HTERT RPE-1 (cell line): Measurements from ENCODE around the gene CENPX.

Source experiments
- in situ Hi-C: fragments of 300-500 bp; cut with MboI; formaldehyde crosslinking; loops from 4 replicates; pipeline ENCODE4 v1.14.3; 2020; ENCODE audit warnings: low sequenced_read_pairs

CENPX gene

GRCh38 chr17:82022310-82022980 is at the start of gene CENPX:
Gene CENPX, minus strand, starts transcription at chr17:82022878. Its CDS starts 17 bp downstream, at chr17:82022861.
- in situ Hi-C loops: no loop called here

- in situ Hi-C loops: no loop called here
Observed at GRCh38 chr17:82070611-82071010, 47.9 kb upstream of the CENPX start.

GRCh38 chr17:82065638-82066303 is 43.1 kb upstream of the CENPX start, which contains the start of gene DUS1L:
Gene DUS1L, minus strand, starts transcription at chr17:82065804. Its CDS starts 745 bp downstream, at chr17:82065059.
- in situ Hi-C loops: no loop called here

DNA sequence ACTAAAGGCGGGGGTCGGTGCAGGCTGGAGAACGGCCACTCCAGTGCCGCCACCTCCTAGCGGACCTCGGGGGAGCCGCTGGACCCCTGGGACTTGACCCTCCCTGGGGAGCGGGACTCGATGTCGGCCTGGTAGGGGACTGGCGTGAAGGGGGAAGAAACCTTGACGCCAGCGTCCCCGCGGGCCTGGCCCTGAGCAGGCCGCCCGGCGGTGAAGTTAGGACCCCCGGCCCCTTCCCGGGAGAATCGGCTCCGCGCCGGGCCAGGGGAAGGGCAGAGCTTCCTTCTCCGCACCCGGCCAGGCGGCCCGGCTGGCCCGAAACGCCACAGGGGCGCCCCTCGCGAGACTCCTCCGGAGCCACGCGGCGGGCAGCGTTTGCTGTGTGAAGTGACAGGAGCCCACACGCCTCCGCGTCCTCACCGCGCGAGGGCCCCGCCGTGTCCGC is 42.5 kb upstream of the CENPX start:
- in situ Hi-C loops: no loop called here

DNA sequence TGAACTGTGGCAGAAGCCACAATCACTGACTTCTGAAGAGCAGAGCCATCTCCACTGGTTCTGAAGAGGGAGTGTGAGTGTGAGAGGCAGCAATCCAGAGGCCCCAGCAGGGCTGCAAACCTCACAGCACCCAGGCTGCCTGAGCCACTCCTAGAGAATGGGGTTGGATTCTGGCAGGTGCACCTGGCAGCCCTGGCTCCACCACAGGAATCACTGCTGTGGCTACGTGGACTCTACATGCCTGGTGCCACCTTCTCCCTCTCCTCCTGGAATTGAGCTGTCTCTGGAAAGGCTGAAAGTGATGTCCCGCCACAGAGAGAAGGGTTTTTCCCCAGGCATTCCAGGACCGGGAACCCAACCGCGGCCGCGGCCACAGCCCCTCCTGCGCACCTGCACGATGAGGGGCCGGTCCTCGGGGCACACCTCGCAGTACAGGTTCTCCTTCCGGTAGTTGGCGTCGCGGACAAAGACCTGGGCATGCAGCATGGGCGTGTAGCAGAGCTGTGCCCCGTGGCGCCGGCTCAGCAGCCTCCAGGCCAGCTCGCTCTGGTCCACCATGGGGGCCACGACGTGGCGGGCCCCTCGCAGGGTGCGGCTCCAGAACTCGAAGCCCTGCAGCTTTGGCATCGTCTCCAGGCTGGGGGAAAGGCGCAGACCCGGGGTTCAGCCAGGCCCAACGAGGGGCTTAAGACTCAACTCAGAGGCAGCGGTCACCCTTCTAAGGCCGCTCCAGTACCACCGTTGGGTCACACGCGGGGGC is 41.9 kb upstream of the CENPX start:
- in situ Hi-C loops: no loop called here

GRCh38 chr17:82063424-82064415 is 41.0 kb upstream of the CENPX start:
- in situ Hi-C loops: no loop called here

DNA sequence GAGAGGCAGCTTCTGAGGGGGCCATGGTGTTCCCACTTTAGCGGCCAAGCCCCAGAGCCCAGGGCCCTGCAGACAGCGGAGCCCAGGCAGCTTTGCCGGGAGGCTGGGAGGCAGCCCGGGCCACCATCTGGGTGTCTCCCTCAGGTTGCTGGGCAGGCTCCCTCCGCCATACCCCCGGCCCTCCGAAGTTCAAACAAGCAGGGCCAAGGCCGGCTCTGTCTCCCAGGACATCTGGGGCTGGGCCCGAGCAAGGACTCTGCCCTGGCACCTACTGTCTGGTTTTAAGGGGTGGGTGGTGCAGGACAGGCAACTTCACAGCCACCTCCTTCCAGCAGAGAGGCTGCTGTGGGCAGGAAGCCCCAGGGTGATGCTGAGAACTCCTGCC is 40.3 kb upstream of the CENPX start:
- in situ Hi-C loops: no loop called here

GRCh38 chr17:82062076-82062983 is 39.7 kb upstream of the CENPX start:
- in situ Hi-C loops: no loop called here

GRCh38 chr17:82061047-82061925 is 38.6 kb upstream of the CENPX start:
- in situ Hi-C loops: no loop called here

GRCh38 chr17:82060614-82061013 is 37.9 kb upstream of the CENPX start:
- in situ Hi-C loops: no loop called here

GRCh38 chr17:82060001-82060380 is 37.3 kb upstream of the CENPX start:
- in situ Hi-C loops: no loop called here

DNA sequence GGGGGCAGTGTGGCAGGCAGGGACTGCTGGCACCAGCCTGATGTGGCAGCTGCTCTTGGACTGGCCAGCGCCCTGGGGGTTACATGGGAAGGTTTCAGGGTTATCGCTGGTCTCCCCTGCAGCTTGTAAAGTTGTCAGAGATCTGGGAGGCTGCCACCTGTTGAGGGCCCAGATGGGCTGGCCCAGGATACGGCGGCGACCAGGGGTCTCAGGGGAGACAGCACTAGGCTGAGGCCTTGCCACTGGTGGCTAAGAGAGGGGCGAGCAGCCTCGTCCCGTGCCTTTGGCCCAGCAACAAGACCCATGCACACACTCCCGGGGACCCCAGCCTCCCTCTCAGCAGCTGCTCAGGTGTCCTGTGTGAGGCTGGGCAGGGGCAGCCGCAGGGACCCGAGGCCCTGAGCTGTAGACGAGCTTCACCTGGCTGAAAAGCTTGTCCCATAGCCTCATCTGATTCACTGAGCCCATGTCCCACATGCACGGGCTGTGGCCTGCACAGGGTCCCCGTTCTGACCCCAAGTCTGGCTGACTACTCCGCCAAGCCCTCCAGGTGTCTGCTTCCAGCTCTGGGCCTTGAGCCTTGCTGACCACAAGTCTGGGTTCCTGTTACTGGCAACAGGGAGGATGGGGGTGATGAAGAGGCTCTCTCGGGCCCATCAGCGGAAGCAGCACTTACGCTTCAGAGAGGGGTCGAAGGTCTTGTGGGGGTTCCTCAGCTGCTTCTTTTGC is 36.8 kb upstream of the CENPX start:
- in situ Hi-C loops: no loop called here

DNA sequence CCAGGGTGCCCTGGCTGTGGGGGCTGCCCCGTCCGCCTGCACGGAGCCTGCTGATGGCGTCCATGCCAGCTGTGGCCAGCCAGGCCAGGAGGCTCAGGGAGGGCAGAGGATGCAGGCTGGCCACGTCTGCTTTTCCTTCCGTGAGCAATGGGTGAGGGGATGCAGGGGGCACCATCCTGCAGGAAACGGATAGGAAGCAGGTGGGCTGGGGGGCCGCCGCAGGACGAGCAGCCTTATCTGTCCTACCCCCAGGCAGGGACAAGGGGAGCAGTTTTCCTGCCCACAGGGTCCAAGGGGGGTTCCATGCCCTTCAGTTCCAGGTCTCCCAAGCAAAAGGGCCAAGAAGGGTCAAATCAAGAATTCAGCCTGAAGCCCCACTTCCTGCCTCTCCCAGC is 36.2 kb upstream of the CENPX start:
- in situ Hi-C loops: no loop called here

DNA sequence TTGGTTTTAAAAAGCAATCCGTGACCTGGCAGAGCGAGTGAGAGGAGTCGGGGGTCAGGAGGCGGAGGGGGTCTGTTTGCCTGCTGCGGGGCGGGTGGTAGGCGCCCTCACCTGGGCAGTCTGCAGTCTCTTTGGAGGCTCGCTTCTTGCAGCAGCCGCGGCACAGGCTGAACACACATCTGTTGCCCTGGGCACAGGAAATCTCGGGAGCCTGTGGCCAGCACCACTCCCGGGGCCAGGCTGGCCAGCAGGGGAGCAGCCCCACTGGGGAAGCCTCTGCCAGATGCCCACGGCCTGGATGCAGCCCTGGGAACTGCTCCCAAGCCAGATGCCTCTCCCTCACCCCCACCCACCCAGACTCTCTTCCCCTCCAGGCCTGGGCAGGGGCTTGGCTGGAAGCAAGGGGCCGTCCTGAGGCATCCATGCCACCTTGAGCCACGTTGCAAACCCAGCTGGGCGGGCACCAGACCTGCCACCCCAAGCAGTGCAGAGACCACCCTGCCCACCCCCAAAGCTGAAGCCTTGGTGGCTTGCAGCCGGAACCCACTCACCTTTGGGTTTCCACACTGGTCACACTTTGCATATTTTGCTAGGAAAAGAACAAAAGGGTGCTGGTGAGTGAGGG is 35.7 kb upstream of the CENPX start:
- in situ Hi-C loops: no loop called here

GRCh38 chr17:82056729-82057621 is 34.3 kb upstream of the CENPX start:
- in situ Hi-C loops: no loop called here

DNA sequence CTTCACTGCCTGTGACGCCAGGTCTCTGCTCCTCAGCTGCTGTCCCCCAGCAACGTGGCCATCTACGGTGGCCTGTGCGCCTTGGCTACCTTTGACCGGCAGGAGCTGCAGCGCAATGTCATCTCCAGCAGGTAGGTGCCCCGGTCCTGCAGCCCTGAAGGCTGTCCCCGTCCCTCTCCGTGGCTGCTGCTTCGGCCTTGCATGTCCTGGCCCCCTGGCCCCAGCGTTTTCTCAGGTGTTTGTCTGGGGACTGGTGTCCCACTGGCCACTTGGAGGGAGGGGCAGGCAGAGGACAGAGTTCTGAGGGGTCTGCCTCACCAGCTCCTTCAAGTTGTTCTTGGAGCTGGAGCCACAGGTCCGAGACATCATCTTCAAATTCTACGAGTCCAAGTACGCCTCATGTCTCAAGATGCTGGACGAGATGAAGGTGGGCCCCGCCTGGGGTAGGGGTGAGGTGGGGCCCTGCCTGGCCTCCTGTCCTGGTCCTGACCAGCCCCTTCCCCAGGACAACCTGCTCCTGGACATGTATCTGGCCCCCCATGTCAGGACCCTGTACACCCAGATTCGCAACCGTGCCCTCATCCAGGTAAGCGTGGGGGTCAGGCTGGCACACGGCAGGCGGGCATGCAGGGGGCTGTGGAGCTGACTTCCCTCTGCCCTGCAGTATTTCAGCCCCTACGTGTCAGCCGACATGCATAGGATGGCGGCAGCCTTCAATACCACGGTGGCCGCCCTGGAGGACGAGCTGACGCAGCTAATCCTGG is 33.5 kb upstream of the CENPX start:
- in situ Hi-C loops: no loop called here
